ENCODE data around the gene SH3BP4.

Gene SH3BP4

DNA sequence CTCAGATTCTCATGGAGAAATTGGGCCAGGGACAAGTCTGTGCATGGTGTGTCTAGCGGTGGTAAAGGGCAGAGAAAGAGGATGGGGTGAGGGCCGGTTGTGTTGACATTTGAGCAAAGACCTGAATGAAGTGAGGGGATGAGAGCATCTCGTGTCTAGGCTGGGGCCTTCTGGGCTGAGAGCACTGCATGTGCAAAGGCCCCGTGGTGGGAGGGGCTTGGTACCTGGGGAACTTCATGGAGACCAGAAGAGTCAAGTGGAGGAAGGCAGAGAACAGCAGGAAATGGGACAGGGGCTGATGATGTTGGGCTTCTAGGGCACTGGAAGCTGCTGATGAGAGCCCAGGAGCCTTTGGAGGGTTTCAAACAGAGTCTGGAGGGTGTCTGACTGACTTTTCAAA, 76.8 kb downstream of the SH3BP4 start:
- Histone ChIP-seq H3K4me1 (ENCODE audit: control insufficient read depth, insufficient read depth, low read length, poor library complexity, severe bottlenecking) (no peaks in the 10 kb centered on the region), H3K4me3 (ENCODE audit: insufficient read depth, low read depth, low read length, poor library complexity, severe bottlenecking) (no peak overlapping the region), H3K9me3 (ENCODE audit: control insufficient read depth, low read length) (no peaks in the 10 kb centered on the region), H3K27me3 (replicated peaks; ENCODE audit: control insufficient read depth, insufficient read depth, low read length, poor library complexity, severe bottlenecking) (no peaks in the 10 kb centered on the region), H3K36me3 (ENCODE audit: control insufficient read depth, insufficient read depth, low read length) (no peaks in the 10 kb centered on the region), H3K27ac (ENCODE audit: insufficient read depth, low read length, poor library complexity, severe bottlenecking) (no peak overlapping the region)
- no peak for DNase-seq

DNA sequence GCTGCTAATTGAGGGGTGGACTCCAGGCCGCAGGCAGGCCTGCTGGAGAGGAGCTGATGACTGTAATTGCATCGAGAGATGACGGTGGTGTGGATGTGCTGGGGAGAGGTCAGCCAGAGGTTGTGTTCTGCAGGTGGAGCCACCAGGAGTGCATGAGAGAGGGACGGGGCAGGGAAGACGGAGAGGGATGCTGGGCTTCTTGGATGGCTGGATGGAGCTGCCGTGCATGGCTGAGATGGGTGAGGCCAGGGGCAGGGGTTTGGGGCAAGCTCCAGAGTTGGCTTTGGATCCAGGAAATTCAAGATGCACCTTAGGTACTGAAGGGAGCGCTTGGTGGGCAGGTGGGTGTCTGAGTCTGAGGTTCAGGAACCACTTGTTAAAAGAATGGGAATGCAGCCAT, 77.2 kb downstream of the SH3BP4 start:
- Histone ChIP-seq H3K27me3 (replicated peaks; ENCODE audit: control insufficient read depth, insufficient read depth, low read length, poor library complexity, severe bottlenecking) (no peaks in the 10 kb centered on the region), H3K27ac (ENCODE audit: insufficient read depth, low read length, poor library complexity, severe bottlenecking) (no peak overlapping the region), H3K36me3 (ENCODE audit: control insufficient read depth, insufficient read depth, low read length) (no peaks in the 10 kb centered on the region), H3K4me3 (ENCODE audit: insufficient read depth, low read depth, low read length, poor library complexity, severe bottlenecking) (no peak overlapping the region), H3K4me1 (ENCODE audit: control insufficient read depth, insufficient read depth, low read length, poor library complexity, severe bottlenecking) (no peaks in the 10 kb centered on the region), H3K9me3 (ENCODE audit: control insufficient read depth, low read length) (no peaks in the 10 kb centered on the region)
- no peak for DNase-seq

DNA sequence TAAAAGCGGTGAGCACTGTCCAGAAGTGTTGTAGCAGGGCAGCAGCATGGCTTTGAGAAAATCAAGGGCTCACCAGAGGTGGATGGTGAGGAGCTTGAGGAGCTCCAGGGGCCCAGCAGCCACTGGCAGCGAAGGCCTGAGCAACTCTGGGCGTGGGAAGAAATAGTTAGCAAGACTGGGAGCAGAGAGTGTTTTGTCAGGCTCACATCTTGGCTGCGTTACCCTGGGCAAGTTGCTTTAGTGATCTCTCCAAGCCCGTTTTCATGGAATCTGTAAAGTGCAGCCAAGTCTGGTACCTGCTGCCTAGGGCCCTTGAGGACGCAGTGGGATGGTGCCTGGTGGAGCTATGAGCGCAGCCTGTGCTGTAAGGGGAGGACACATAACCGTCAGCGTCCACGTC, 78.3 kb downstream of the SH3BP4 start:
- no peaks in the 10 kb centered on the region for H3K27me3 ChIP-seq (replicated peaks; ENCODE audit: control insufficient read depth, insufficient read depth, low read length, poor library complexity, severe bottlenecking)
- no peak overlapping the region for H3K27ac ChIP-seq (ENCODE audit: insufficient read depth, low read length, poor library complexity, severe bottlenecking)
- H3K9me3 ChIP-seq (ENCODE audit: control insufficient read depth, low read length): no peaks in the 10 kb centered on the region
- H3K4me1 ChIP-seq (ENCODE audit: control insufficient read depth, insufficient read depth, low read length, poor library complexity, severe bottlenecking): no peaks in the 10 kb centered on the region
- H3K36me3 ChIP-seq (ENCODE audit: control insufficient read depth, insufficient read depth, low read length): no peaks in the 10 kb centered on the region
- no peak overlapping the region for H3K4me3 ChIP-seq (ENCODE audit: insufficient read depth, low read depth, low read length, poor library complexity, severe bottlenecking)
- DNase-seq: no peak

DNA sequence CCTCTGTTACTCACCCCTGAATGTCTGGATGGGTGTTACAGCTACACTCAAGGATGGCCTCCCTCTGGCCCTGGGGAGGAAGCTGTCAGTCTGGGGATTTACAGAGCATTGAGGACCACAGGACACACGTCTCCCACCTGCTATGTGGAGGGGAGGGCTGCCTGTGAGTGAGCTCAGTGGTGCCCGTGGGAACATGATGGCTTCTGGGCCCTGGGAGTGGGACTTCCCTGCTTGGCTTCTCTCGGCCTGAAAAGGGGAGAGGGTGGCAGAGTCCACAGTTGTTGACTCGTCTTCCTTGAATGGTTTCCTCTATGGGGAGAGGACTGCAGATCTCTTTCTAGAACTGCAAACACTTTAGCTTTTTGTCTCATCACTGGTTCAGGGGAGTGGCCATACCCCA, 79.1 kb downstream of the SH3BP4 start:
- Histone ChIP-seq H3K27ac (ENCODE audit: insufficient read depth, low read length, poor library complexity, severe bottlenecking) (no peak overlapping the region), H3K27me3 (replicated peaks; ENCODE audit: control insufficient read depth, insufficient read depth, low read length, poor library complexity, severe bottlenecking) (no peaks in the 10 kb centered on the region), H3K36me3 (ENCODE audit: control insufficient read depth, insufficient read depth, low read length) (no peaks in the 10 kb centered on the region), H3K9me3 (ENCODE audit: control insufficient read depth, low read length) (no peaks in the 10 kb centered on the region), H3K4me1 (ENCODE audit: control insufficient read depth, insufficient read depth, low read length, poor library complexity, severe bottlenecking) (no peaks in the 10 kb centered on the region), H3K4me3 (ENCODE audit: insufficient read depth, low read depth, low read length, poor library complexity, severe bottlenecking) (no peak overlapping the region)
- no peak for DNase-seq

DNA sequence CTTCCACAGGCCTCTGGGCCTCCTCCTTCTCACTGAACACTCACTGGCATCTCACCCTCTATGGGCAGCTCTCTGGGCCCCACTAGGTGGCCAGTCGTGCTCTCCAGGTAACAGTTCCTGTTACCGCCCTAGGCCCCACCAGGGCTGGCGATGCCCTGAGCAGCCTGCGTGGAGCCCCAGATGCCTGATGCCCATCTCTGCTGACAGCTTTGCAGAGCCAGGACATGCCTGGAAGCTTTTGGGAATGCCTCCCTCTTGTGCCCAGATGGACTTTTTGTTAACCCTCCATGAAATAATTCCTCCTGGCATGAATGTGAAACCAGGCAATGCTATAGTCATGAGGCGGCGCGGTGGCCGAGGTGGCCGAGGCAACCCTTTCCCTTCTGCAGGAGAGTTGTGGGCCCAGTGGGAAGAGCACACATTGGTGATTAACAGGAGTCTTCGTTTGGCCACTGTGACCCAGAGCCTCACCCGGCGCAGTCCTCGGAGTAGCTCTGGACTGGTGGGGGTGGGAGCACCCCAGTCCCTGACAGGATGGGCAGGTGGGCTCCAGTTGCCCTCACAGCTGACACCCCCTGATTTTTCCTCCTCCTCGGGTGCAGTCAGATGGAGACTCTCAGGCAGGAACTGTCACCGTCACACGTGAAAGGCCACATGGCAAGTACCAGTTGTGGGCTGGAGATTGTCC, 80.0 kb downstream of the SH3BP4 start:
- Histone ChIP-seq H3K4me3 (ENCODE audit: insufficient read depth, low read depth, low read length, poor library complexity, severe bottlenecking) (no peak overlapping the region), H3K36me3 (ENCODE audit: control insufficient read depth, insufficient read depth, low read length) (no peaks in the 10 kb centered on the region), H3K4me1 (ENCODE audit: control insufficient read depth, insufficient read depth, low read length, poor library complexity, severe bottlenecking) (no peaks in the 10 kb centered on the region), H3K9me3 (ENCODE audit: control insufficient read depth, low read length) (no peaks in the 10 kb centered on the region), H3K27me3 (replicated peaks; ENCODE audit: control insufficient read depth, insufficient read depth, low read length, poor library complexity, severe bottlenecking) (no peaks in the 10 kb centered on the region), H3K27ac (ENCODE audit: insufficient read depth, low read length, poor library complexity, severe bottlenecking) (no peak overlapping the region)
- no peak for DNase-seq

DNA sequence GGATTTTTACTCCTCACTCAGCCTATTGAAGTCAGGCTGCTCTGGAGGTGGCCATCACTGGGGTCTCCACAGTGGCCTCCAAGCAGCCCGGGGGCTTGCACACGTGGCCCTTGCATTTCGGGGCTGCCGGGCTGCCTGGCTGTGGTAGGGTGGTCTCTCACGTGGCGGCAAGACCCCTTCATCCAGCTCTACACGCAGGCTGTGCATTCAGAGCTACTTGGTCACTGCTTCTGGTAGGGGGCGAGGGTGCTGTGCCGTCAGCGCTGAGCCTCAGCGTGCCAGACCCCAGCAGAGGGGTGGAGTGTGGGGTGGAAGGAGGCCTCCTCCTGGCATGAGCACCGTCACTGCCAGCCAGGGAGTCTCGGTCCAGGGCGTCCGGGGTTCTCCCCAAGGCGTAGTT, 80.6 kb downstream of the SH3BP4 start:
- DNase-seq: no peak
- no peaks in the 10 kb centered on the region for H3K9me3 ChIP-seq (ENCODE audit: control insufficient read depth, low read length)
- H3K27me3 ChIP-seq (replicated peaks; ENCODE audit: control insufficient read depth, insufficient read depth, low read length, poor library complexity, severe bottlenecking): no peaks in the 10 kb centered on the region
- no peaks in the 10 kb centered on the region for H3K36me3 ChIP-seq (ENCODE audit: control insufficient read depth, insufficient read depth, low read length)
- H3K4me3 ChIP-seq (ENCODE audit: insufficient read depth, low read depth, low read length, poor library complexity, severe bottlenecking): no peak overlapping the region
- no peaks in the 10 kb centered on the region for H3K4me1 ChIP-seq (ENCODE audit: control insufficient read depth, insufficient read depth, low read length, poor library complexity, severe bottlenecking)
- H3K27ac ChIP-seq (ENCODE audit: insufficient read depth, low read length, poor library complexity, severe bottlenecking): no peak overlapping the region

DNA sequence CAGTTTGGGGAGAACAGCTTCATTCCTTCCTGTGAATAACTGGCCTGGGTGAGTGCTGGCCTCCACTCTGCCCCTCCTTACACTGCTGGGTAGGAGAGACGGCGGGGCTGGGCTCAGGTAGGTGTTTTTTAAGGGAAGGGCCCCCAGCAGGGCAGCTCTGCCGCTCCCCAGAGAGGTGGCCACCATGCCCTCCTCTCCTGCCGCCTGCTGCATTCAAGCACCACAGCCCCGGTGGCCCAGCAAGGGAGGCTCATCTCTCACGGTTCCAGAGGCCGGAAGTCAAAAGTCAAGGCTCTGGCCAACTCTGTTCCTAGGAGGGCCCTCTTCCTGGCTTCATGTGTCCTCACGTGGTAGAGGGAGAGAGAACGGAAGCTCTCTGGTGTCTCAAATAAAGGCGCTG, 81.1 kb downstream of the SH3BP4 start:
- Histone ChIP-seq H3K4me1 (ENCODE audit: control insufficient read depth, insufficient read depth, low read length, poor library complexity, severe bottlenecking) (no peaks in the 10 kb centered on the region), H3K9me3 (ENCODE audit: control insufficient read depth, low read length) (no peaks in the 10 kb centered on the region), H3K4me3 (ENCODE audit: insufficient read depth, low read depth, low read length, poor library complexity, severe bottlenecking) (no peak overlapping the region), H3K36me3 (ENCODE audit: control insufficient read depth, insufficient read depth, low read length) (no peaks in the 10 kb centered on the region), H3K27me3 (replicated peaks; ENCODE audit: control insufficient read depth, insufficient read depth, low read length, poor library complexity, severe bottlenecking) (no peaks in the 10 kb centered on the region), H3K27ac (ENCODE audit: insufficient read depth, low read length, poor library complexity, severe bottlenecking) (no peak overlapping the region)
- no peak for DNase-seq

DNA sequence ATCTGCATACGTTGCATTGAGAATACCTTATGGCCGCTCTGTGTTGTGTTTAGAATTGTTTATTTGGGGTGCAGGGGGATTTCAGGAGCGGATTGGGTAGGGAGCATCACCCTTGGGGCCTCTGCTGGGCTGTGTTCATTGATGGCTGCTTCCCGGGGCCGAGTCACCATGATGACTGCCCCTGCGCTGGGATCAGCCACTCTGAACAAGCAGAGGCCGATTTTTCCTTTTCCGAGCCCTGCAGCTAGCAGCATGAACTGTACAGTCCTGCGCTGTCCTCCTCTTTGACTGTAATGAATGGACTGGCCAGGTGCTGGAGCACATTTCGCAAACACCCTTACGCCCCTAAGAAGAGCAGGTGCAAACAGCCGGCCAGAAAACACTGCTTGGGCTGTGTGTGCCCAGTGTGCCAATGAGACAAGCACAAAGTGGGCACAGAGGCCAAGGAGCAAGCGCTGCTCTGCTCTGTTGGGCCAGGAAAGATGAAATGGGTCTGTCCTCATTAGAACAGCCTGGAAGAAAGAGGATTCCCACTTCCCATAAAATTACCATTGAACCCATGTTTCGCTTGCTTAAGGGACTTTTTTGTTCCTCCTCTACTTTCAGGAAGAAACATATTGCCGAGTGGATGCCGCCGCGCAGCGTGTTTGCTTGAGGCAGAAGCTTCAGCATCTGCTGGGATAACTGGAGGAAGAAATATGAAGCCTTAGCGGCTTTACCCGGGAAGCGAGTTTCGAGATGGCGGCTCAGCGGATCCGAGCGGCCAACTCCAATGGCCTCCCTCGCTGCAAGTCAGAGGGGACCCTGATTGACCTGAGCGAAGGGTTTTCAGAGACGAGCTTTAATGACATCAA, 82.7 kb downstream of the SH3BP4 start:
- Histone ChIP-seq H3K9me3 (ENCODE audit: control insufficient read depth, low read length) (no peaks in the 10 kb centered on the region), H3K27ac (ENCODE audit: insufficient read depth, low read length, poor library complexity, severe bottlenecking) (no peak overlapping the region), H3K4me3 (ENCODE audit: insufficient read depth, low read depth, low read length, poor library complexity, severe bottlenecking) (no peak overlapping the region), H3K27me3 (replicated peaks; ENCODE audit: control insufficient read depth, insufficient read depth, low read length, poor library complexity, severe bottlenecking) (no peaks in the 10 kb centered on the region), H3K4me1 (ENCODE audit: control insufficient read depth, insufficient read depth, low read length, poor library complexity, severe bottlenecking) (no peaks in the 10 kb centered on the region), H3K36me3 (ENCODE audit: control insufficient read depth, insufficient read depth, low read length) (no peaks in the 10 kb centered on the region)
- no peak for DNase-seq

DNA sequence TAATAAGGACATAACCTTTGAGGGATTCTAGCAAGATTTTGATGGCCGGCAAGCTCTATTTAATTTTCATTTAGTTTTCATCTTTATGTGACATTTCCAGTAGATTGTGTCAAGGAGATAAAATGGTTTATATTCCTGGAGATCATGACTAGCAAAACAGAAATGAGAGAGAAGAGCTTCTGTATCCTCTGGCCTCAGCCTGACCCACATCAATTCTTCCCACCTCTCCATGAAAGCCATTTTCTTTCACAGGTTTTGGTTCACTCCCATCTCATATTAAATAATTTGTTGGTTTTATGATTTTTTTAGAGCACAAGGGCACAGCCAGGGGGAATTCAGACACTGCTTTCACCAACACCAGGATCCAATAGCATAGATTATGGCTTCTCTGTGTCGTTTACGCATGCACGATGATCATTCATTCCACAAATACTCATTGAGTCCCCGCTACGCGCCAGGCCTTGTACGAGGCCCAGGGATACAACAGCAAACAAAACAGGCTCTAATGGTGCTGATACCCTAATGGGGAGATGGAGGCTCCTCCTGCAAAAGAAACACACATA, 85.9 kb downstream of the SH3BP4 start:
- H3K27me3 ChIP-seq (replicated peaks; ENCODE audit: control insufficient read depth, insufficient read depth, low read length, poor library complexity, severe bottlenecking): no peaks in the 10 kb centered on the region

DNA sequence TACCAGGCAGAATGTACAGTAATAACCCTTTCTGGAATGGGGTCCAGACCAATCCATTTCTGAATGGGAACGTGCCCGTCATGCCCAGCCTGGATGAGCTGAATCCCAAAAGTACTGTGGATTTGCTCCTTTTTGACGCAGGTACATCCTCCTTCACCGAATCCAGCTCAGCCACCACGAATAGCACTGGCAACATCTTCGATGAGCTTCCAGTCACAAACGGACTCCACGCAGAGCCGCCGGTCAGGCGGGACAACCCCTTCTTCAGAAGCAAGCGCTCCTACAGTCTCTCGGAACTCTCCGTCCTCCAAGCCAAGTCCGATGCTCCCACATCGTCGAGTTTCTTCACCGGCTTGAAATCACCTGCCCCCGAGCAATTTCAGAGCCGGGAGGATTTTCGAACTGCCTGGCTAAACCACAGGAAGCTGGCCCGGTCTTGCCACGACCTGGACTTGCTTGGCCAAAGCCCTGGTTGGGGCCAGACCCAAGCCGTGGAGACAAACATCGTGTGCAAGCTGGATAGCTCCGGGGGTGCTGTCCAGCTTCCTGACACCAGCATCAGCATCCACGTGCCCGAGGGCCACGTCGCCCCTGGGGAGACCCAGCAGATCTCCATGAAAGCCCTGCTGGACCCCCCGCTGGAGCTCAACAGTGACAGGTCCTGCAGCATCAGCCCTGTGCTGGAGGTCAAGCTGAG, 89.6 kb downstream of the SH3BP4 start:
- Histone ChIP-seq H3K36me3 (ENCODE audit: control insufficient read depth, insufficient read depth, low read length) (no peaks in the 10 kb centered on the region), H3K4me3 (ENCODE audit: insufficient read depth, low read depth, low read length, poor library complexity, severe bottlenecking) (no peak overlapping the region), H3K27me3 (replicated peaks; ENCODE audit: control insufficient read depth, insufficient read depth, low read length, poor library complexity, severe bottlenecking) (no peaks in the 10 kb centered on the region), H3K4me1 (ENCODE audit: control insufficient read depth, insufficient read depth, low read length, poor library complexity, severe bottlenecking) (no peaks in the 10 kb centered on the region), H3K27ac (ENCODE audit: insufficient read depth, low read length, poor library complexity, severe bottlenecking) (no peak overlapping the region), H3K9me3 (ENCODE audit: control insufficient read depth, low read length) (no peaks in the 10 kb centered on the region)
- no peak for DNase-seq

More for the DNA sequence above, 85.9 kb downstream of the SH3BP4 start:
- H3K4me1 ChIP-seq (ENCODE audit: control insufficient read depth, insufficient read depth, low read length, poor library complexity, severe bottlenecking): no peaks in the 10 kb centered on the region
- no peak overlapping the region for H3K4me3 ChIP-seq (ENCODE audit: insufficient read depth, low read depth, low read length, poor library complexity, severe bottlenecking)
- no peaks in the 10 kb centered on the region for H3K9me3 ChIP-seq (ENCODE audit: control insufficient read depth, low read length)
- no peaks in the 10 kb centered on the region for H3K36me3 ChIP-seq (ENCODE audit: control insufficient read depth, insufficient read depth, low read length)
- no peak for DNase-seq
- H3K27ac ChIP-seq (ENCODE audit: insufficient read depth, low read length, poor library complexity, severe bottlenecking): no peak overlapping the region
